Endothelial cell of umbilical vein (primary cell): ENCODE data around the gene ZNF639.

Experiments used
- POLR2A ChIP-seq: IDR thresholded peaks from 2 replicates; pipeline ENCODE4 v1.6.1; 2012; ENCODE audit warnings: low read depth, mild to moderate bottlenecking, control low read depth, low read length
- TF ChIP-seq, protein P1 (sequence below), 2 donors: IDR thresholded peaks; 1 replicate in 1 of 2; 2 replicates in 1 of 2; pipeline ENCODE4 v1.5.1; 2011; ENCODE audit warnings: low read length in 2 of 2, mild to moderate bottlenecking in 2 of 2, moderate library complexity in 2 of 2, control low read depth in 1 of 2, inconsistent platforms in 1 of 2, low read depth in 1 of 2; ENCODE audit not compliant: insufficient read depth in 1 of 2; ENCODE audit errors: extremely low read depth in 1 of 2
- TF ChIP-seq, protein P2 (sequence below): IDR thresholded peaks from 2 replicates; pipeline ENCODE4 v1.6.1; 2011; ENCODE audit not compliant: insufficient read depth, insufficient read length

DNA sequence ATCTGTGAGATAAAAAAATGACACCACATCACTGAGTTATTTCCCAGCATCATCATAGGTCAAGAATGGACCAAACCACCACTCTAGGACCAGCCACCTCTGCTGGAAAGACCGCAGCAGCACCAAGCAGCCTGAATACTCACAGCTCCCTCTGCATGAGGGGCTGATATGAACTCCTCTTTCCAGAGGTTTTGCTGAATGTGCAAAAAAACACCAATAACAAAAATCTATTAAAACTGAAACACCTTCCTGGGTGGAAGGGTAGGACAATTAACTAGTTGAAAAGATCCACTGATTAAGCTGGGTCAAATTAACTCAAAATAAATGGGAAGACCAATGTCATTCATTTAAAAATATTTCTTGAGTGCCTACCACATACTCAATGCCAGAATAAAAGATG lies 43.0 kb upstream of the ZNF639 start:
- TF ChIP-seq POLR2A: no peak
- TF ChIP-seq, protein P1, sequence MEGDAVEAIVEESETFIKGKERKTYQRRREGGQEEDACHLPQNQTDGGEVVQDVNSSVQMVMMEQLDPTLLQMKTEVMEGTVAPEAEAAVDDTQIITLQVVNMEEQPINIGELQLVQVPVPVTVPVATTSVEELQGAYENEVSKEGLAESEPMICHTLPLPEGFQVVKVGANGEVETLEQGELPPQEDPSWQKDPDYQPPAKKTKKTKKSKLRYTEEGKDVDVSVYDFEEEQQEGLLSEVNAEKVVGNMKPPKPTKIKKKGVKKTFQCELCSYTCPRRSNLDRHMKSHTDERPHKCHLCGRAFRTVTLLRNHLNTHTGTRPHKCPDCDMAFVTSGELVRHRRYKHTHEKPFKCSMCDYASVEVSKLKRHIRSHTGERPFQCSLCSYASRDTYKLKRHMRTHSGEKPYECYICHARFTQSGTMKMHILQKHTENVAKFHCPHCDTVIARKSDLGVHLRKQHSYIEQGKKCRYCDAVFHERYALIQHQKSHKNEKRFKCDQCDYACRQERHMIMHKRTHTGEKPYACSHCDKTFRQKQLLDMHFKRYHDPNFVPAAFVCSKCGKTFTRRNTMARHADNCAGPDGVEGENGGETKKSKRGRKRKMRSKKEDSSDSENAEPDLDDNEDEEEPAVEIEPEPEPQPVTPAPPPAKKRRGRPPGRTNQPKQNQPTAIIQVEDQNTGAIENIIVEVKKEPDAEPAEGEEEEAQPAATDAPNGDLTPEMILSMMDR (IDR thresholded peaks at IDR 0.05; ENCODE audit: extremely low read depth in 1 of 2, insufficient read depth in 1 of 2, low read depth in 1 of 2, low read length in 2 of 2): no peak
- TF ChIP-seq, protein P2, sequence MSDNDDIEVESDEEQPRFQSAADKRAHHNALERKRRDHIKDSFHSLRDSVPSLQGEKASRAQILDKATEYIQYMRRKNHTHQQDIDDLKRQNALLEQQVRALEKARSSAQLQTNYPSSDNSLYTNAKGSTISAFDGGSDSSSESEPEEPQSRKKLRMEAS: no peak
